Measurements from ENCODE around the gene AXDND1.

Gene AXDND1

DNA sequence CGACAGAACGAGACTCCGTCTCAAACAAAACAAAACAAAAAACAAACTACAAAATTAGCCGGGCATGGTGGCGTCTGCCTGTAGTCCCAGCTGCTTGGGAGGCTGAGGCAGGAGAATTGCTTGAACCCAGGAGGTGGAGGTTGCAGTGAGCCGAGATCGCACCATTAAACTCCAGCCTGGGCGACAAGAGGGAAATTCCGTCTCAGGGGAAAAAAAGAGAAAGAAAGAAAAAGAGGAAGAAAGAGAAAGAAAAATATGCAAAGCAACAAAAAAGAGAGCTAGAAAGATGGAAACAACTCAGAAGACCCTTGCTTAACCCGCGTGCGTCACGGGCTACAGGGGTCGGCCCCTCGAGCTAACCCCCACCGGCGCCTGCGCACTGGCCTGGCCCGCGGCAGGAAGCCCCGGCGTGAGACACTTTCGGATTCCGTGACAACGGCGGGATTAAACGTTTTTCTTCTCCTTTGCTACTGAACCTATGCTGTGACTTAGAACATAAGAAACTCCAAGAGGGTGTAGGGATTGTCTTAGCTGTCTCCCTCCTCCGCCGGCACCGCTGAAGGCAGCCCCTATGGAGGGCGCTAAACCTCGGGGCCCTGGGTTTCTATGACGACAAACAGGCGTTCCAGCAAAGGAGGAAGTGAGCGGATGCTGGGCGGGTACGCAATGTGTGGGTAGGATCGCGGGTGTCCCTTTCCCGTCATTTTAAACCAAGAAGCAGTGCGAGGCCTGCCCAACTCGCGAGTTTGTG is at the start of gene AXDND1:
AXDND1 (plus strand) TSS at position 630 of the 751 bp plus-strand sequence. CDS start 539 bp downstream, outside the sequence.
- intact Hi-C loops (cut with DNase I), result loop anchor here (5.0 kb wide), 1 partner anchor 593 kb away; no protein-coding TSS in a partner anchor
- peak; percentile 55 to 95 (median 79) for DNase-seq

DNA sequence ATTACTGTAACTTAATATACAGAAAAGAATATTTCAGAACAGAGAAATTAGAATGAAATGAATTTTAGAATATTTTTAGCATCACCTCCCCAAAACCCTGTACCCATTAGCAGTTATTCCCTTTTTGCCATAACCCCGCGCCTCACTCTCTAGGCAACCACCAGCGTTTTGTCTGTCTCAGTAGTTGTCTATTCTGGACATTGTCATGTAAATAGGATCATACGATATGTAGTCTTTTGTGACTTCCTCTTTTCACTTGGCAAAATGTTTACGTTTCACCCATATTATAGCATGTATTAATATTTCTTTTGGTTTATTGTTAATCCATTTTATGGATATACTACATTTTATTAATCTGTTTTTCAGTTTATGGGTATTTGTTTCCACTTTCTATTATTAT is 47.3 kb upstream of the AXDND1 start:
- no peak for DNase-seq
- intact Hi-C loops (cut with DNase I), result no loop called here

DNA sequence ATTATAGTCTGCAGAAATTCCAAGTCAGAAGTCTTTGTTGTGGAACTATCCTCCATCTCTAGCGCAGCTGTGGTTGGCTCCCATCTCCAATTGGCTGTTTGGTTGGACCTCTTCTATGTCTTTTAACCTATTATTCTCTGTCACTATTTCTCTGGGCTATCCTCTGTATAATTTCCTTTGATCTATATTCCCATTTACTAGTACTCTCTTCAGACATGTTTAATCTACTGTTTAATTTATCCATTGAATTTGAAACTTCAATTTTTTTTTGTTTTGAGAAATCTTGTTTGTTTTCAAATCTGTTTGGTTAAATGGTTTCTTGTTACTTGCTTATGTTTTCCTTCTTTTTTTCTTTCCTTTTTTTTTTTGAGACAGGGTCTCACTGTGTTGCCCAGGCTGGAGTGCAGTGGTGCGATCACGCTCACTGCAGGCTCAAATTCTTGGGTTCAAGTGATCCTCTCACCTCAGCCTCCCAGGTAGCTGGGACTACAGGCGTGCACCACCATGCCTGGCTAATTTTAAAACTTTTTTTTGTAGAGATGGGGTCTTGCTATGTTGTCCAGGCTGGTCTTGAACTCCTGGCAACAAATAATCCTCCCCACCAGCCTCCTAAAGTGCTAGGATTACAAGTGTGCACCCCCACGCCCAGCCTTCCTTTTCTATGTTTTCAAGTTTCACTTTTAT is 44.1 kb upstream of the AXDND1 start:
- intact Hi-C loops (cut with DNase I), result no loop called here
- no peak for DNase-seq

DNA sequence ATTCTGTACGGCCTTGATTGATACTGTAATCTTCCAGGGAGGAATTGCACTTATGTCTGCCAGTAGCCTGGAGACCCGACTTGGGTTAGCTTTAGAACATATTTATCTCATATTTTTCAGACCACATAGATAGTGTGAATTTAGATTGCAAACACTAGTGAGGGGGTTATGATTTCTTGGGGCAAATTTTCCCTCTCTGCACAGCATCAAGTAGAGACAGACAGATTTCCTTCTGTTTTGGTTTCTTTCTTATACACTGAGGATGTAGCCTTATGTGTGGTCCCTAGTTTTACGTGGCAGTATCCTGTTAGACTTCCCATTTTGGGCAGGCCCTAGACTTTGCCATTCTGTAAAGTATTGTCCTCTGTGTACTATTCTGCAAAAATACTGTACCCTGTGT is 43.2 kb upstream of the AXDND1 start:
- no peak for DNase-seq
- intact Hi-C loops (cut with DNase I), result no loop called here

DNA sequence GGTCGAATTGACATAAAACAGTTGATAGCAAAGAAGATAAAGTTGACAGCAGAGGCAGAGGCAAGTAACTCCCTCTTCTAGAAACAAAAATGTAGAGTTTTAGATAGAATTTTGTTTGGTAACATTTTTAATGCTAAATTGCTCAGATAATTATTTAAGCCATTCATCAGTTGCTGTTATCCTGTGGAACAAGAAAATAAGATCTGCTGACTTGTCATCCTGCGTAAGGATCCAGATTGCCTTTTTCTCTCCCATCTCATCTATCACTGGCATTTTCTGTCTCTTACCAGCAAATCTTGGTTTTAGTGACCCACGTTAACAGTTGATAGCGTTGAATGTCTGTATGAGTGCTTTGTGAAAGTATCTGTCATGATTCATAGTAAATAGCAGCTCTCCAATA is 42.3 kb upstream of the AXDND1 start:
- no peak for DNase-seq
- intact Hi-C loops (cut with DNase I), result no loop called here

- no peak for DNase-seq
- intact Hi-C loops (cut with DNase I), result no loop called here
Measured at GRCh38 chr1:179325836-179326235, 39.9 kb upstream of the AXDND1 start.

DNA sequence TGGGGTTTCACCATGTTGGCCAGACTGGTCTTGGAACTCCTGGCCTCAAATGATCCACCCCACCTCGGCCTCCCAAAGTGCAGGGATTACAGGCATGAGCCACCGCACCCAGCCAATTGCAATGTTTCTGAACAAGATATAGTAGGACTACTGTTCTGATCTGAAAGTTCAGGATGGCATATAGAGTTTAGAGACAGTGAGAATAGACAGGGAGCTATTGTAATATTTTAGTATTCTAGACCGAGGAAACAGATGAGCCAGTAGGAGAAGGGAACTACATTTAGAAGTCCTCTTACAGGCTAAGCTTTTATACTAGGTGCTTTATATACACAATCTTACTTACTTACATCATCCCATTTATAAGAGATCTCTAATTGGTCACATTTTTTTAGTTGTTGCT is 39.0 kb upstream of the AXDND1 start:
- intact Hi-C loops (cut with DNase I), result no loop called here

GRCh38 chr1:179327196-179327595 is 38.6 kb upstream of the AXDND1 start:
- DNase-seq, result no peak
- intact Hi-C loops (cut with DNase I), result no loop called here

More for the DNA sequence above, 39.0 kb upstream of the AXDND1 start:
- DNase-seq, result no peak

- intact Hi-C loops (cut with DNase I), result no loop called here
- DNase-seq, result no peak
Measured at GRCh38 chr1:179327679-179328078, 38.1 kb upstream of the AXDND1 start.

- DNase-seq, result no peak
- intact Hi-C loops (cut with DNase I), result no loop called here
Measured at GRCh38 chr1:179329862-179330261, 35.9 kb upstream of the AXDND1 start.

DNA sequence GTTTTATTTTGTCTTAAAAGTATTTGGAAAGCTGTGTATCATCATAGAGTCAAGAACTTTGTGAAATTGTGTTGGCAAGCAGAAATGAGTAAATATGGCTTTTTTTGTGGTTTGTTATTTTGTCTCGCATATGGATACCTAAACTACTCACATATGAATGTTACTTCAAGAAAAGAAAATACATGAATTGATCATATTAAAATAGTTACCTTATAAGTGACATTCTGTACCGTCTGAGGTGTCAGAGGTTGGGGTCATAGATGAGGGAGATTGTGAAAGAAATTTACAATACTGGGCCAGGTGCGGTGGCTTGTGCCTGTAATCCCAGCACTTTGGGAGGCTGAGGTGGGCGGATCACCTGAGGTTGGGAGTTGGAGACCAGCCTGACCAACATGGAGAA is 31.3 kb upstream of the AXDND1 start:
- DNase-seq, result no peak
- intact Hi-C loops (cut with DNase I), result no loop called here

- no peak for DNase-seq
- intact Hi-C loops (cut with DNase I), result no loop called here
Measured at GRCh38 chr1:179337288-179337687, 28.5 kb upstream of the AXDND1 start.

- DNase-seq, result no peak
- intact Hi-C loops (cut with DNase I), result no loop called here
Measured at GRCh38 chr1:179337942-179338560, 27.7 kb upstream of the AXDND1 start.

DNA sequence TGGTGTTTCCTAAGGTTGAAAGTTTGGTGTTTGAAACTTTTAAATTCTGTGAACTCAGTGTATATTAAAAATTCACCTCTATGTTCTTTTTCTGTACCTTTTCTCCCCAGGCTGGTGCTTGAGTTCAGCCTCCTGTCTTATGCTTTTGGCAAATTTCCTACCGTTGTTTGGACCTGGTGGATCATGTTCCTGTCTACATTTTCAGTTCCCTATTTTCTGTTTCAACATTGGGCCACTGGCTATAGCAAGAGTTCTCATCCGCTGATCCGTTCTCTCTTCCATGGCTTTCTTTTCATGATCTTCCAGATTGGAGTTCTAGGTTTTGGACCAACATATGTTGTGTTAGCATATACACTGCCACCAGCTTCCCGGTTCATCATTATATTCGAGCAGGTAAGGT is 24.9 kb upstream of the AXDND1 start:
- no peak for DNase-seq
- intact Hi-C loops (cut with DNase I), result no loop called here

- intact Hi-C loops (cut with DNase I), result no loop called here
- DNase-seq, result no peak
Measured at GRCh38 chr1:179341943-179342547, 23.7 kb upstream of the AXDND1 start.

- intact Hi-C loops (cut with DNase I), result no loop called here
- DNase-seq, result no peak
Measured at GRCh38 chr1:179342740-179343404, 22.9 kb upstream of the AXDND1 start.

DNA sequence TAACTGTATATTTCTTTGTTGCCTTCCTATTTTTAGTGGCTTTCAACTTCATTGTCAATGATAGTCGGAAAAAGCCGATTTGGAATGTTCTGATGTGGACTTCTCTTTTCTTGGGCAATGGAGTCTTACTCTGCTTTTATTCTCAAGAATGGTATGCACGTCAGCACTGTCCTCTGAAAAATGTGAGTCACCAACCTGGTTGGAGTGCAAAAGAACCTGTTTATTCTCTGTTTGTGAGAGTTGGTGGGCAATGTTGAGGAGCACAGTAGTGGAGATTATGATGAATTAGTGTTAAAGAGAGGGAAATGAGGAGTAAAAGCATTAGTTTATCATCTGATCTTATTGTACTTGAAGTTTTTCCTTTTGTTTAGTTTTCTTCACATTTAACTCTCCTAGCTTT is 14.5 kb upstream of the AXDND1 start:
- no peak for DNase-seq

DNA sequence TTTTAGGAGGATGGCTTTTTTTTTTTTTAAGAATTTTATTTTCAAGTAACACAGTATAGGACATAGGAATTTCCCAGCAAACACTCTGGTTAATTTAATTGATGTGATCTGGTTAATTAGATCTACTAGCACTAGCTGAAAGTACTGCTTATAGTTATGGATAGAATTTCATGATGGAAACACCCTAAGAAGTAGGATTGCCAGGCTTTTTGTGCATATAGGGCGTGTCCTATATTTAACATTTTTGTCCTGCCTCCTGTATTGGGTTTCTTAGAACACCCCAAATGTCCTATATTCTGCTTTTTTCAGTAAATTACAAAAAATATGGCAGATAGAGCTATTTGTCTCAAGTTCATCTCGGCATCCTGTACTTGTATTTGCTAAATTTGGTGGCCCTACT is 13.5 kb upstream of the AXDND1 start:
- intact Hi-C loops (cut with DNase I), result no loop called here
- DNase-seq, result no peak

More for the DNA sequence above, 14.5 kb upstream of the AXDND1 start:
- intact Hi-C loops (cut with DNase I), result no loop called here

GRCh38 chr1:179353546-179353945 is 12.2 kb upstream of the AXDND1 start:
- DNase-seq, result no peak
- intact Hi-C loops (cut with DNase I), result no loop called here

GRCh38 chr1:179361631-179362030 is 4.1 kb upstream of the AXDND1 start:
- intact Hi-C loops (cut with DNase I), result loop anchor here (5.0 kb wide), 1 partner anchor 69 kb away; the partner anchor contains the start of gene SOAT1
- DNase-seq, result peak in 1 of 10 donors; percentile 28
